NCI-H128 (cell line): ENCODE results near the gene ACSS3.
"Not testable (repeated sequence)": the region's sequence is repeated elsewhere in the genome, so short reads cannot be mapped to it uniquely, and the experiment has no call there.

Source experiments
- DNase-seq: peaks from one replicate; lab custom pipeline; 2025; ENCODE audit not compliant: unreplicated experiment; lab: John Stamatoyannopoulos, UW

ACSS3 gene

GRCh38 chr12:81094718-81095360 lies 17.0 kb downstream of the ACSS3 start:
- DNase-seq, result no peak

GRCh38 chr12:81095501-81096232 lies 17.8 kb downstream of the ACSS3 start:
- DNase-seq, result no peak

GRCh38 chr12:81105687-81106086 lies 27.8 kb downstream of the ACSS3 start:
- no peak for DNase-seq

- no peak for DNase-seq
Observed at GRCh38 chr12:81114226-81114625, 36.3 kb downstream of the ACSS3 start.

- DNase-seq, result not testable (repeated sequence)
Observed at GRCh38 chr12:81119069-81119468, 41.2 kb downstream of the ACSS3 start.

GRCh38 chr12:81120961-81121360 lies 43.1 kb downstream of the ACSS3 start:
- DNase-seq, result no peak

DNA sequence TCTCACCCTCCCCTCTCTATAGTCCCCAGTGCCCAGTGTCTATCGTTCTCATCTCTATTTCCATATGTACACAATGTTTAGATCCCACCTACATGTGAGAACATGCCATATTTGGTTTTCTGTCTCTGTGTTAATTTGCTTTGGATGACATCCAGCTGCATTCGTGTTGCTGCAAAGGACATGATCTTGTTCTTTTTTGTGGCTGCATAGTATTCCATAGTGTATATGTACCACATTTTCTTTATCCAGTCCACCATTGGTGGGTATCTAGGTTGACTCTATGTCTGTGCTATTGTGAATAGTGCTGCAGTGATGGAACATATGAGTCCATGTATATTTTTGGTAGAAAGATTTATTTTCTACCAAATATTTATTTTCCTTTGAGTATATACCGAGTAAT lies 45.7 kb downstream of the ACSS3 start:
- no peak for DNase-seq

DNA sequence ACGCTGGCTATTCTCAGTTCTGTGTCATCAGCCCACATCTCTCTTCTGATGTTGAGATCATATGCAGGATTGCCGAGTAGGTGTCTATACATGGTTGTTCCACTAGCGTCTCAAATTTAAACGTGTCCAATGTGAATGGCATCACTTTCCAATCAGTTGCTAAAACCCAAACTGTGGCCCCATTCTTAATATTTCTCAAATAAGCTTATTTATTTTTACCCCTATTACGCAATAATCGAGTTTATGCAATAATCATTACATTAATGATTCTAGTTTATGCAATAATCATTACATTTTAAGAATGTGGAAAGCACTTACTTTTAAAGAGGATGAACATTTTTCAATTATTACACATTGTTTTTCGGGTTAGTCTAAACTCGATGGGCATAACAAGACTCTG lies 47.8 kb downstream of the ACSS3 start:
- DNase-seq, result no peak

GRCh38 chr12:81128930-81129554 lies 51.2 kb downstream of the ACSS3 start:
- DNase-seq, result peak; percentile 12

GRCh38 chr12:81136519-81136918 lies 58.6 kb downstream of the ACSS3 start:
- DNase-seq, result no peak

DNA sequence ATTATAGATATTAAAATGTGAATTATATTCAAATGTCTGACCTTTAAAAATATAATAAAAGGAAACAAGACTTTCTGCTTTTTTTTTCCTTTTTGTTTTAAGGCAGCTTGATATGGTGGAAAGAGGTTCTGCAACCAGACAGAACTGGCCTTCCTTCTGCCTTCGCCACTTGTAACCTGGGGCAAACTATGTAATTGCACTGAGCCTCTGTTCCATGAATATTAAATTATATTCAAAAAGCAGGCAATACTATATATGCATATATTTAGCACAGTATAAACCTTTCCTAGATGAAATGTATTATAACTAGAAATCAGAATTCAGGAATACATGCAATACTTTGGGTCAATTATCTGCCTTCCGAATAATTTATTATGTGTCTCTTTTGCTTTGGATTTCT lies 59.9 kb downstream of the ACSS3 start:
- DNase-seq, result no peak

DNA sequence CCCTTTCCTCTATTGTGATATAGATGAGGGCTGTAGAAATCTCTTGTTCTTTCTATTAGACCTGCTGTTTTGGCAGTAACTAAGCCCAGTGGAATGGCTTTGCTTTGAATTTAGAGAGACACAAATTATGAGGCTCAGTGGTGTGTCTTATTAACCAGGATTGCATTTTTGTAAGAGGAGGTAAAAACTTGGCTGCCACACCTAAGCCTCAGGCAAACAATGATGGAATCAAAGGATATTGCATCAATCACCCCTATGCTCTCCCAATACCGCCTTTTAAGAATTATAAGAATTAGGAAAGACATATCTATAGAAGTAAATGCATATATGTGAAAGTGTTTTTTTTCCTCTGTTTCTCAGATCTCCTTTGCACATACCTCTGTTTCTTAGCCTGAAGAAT lies 63.3 kb downstream of the ACSS3 start:
- DNase-seq, result no peak

- DNase-seq, result no peak
Observed at GRCh38 chr12:81143057-81143456, 65.2 kb downstream of the ACSS3 start.

DNA sequence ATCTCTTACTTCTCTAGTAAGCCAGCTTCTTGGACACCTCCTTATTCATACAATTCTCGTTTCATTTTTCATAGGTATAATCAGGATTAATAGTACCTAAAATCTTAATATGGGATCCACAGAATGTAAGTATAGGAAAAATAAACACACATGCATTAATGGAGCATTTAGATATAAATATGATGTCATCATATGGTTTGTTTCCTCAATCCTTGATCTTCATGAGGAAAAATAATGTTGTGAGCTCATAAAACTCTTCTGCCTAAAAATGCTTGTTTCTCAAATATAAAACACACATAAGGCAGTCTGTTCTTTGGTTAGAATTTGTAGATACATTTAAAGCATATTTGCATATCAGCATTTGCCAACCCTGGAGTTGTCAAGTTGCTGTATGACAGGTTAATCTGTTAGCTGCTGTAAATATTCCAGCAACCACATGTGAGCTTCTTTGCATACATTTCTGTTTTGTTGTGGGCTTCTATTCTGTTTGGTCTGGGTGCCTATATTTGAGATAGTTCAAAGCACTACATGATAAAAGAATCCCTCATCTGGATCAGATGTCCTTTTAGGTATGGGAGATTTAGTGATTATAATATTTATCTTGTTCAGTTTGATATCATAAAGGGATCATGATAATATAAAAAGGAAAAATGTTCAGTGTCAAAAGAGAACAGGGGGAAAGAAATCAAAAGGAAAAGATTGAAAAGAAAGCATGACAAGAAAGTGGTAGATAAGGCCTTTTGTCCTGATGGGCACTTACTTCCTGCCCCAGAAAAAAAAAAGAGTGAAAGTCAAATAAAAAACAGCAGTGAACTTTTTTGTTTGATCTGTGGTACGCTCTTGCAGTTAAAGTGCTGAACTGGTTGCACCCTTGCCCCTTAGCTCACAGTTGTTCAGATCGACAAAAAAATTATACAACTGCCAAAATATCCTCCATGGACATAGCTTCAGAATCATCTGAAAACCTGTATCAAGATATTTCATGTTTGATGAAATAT lies 68.6 kb downstream of the ACSS3 start:
- DNase-seq, result no peak

DNA sequence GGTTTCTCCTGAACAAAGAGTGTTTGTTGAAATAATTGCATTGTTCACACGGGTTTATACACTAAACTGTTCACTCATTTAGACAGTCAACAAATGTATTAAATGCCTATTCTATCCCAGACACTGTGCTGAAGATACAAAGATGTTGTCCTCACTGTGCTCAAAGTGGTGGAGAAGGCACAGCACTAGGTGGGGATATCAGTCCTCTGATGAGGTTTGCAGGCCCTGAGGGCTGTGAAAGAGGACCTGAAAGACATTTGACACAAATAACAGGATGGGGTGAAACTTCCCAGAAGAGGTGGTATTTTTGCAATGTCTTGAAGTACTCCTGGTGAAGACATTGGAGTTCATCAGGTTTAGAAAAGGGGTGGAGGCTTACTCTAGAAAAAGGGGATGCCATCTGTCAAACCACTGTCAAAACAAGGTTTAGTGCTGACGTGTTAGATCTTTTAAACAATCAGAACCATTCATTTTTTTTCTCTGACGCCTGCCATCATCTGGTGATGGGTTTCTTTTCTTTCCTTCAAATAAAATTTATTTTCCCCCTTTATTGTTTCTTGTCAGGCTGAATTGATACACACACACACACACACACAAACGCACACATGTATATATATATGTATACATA lies 69.5 kb downstream of the ACSS3 start:
- DNase-seq, result no peak

- DNase-seq, result peak; percentile 85
Observed at GRCh38 chr12:81150382-81150781, 72.5 kb downstream of the ACSS3 start.

DNA sequence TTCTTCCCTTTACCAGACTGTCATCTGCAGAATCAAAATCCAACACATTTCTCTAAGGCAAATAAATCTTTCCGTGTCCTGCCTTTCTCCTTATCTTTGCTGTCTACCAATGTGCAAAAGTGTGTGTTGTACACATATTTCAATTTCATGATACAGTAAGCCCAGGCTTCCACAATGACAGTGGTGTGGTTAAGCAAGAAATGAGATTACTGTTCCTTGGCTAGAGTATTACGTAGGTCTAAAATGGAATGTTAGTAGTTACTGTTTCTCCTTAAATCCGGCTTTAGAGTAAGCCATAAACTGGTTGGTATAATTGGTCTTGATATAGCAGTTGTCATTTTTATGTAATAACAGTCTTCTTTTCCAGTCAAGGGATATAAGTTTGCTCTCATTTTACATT lies 82.0 kb downstream of the ACSS3 start:
- no peak for DNase-seq

GRCh38 chr12:81161680-81162079 lies 83.8 kb downstream of the ACSS3 start:
- no peak for DNase-seq

DNA sequence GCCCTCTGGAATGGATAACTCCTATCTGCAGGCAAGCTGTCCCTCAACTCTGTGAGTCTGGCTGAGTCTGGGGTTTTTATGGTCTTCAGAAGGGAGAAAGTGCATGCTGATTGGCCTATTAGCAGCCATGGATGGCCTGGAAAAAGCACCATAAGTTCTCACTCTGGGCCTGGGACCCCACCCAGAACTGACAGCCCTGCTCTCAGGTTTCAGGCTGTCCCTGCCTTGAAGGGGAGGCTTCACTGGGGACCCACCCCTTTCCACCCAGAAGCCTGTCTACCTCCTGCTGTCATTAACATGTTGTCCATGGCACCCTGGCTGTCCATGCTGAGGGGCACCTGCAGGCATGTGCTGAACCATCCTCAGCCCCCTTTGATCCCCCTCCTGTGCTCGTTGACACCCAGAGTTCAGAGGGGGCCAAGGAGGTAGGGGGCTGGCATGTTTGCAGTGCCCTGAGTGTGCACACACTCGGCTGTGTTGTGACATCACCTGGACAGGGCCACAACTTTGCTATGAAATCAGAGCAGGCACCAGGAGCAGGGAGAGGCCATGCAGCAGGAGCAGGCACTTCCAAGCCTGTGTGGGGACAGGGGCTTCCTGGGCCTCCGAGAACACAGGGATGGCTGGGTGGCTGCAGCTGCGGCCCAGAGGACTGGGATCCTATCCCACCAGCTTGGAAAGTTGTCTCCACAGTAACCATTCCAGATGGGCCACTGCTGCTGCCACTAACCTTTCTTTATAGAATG lies 84.7 kb downstream of the ACSS3 start:
- no peak for DNase-seq

GRCh38 chr12:81164827-81165226 lies 86.9 kb downstream of the ACSS3 start:
- no peak for DNase-seq
